Measurements from ENCODE around the gene PTPRN2. TPM values are rescaled to one million over a fixed set of nuclear protein-coding genes. Genes with fewer than 3 reads are reported as not detected.

Gene PTPRN2
- total and polyA plus RNA-seq, 2 of the 8 experiments (the other 6 are each of a cell fraction or from before 2014, with no cell fraction given): 2.6 to 4.5 TPM

- TF ChIP-seq CHD7 (IDR thresholded peaks at IDR 0.05; ENCODE audit: insufficient replicate concordance, low read length) (no peak), SP4 (IDR thresholded peaks at IDR 0.05; ENCODE audit: low read length) (no peak), BCL11A (IDR thresholded peaks at IDR 0.05; ENCODE audit: low read depth in 2 of 2, low read length in 2 of 2) (no peak), TCF12 (IDR thresholded peaks at IDR 0.05; ENCODE audit: low read depth, low read length) (no peak), KDM5A (IDR thresholded peaks at IDR 0.05; ENCODE audit: low read length) (no peak), SP2 (IDR thresholded peaks at IDR 0.05; ENCODE audit: low read length) (no peak), USF2 (IDR thresholded peaks at IDR 0.05; ENCODE audit: low read length) (no peak), ASH2L (IDR thresholded peaks at IDR 0.05; ENCODE audit: low read length) (no peak), MAFK (IDR thresholded peaks at IDR 0.05; ENCODE audit: low read depth, low read length) (no peak), SIN3A (conservative IDR thresholded peaks at IDR 0.05 in 1 of 2, IDR thresholded peaks at IDR 0.05 in 1 of 2; ENCODE audit: low read depth in 1 of 2, low read length in 2 of 2) (no peak), SUZ12 (IDR thresholded peaks at IDR 0.05; ENCODE audit: low read length) (no peak)
Observed at GRCh38 chr7:157645539-157645938, 942.1 kb downstream of the PTPRN2 start (continued).

Measured in H1 (cell line).